Measurements from ENCODE around the gene ZMYND15. TPM values are rescaled to one million over a fixed set of nuclear protein-coding genes. Genes with fewer than 3 reads are reported as not detected.

ZMYND15 gene
- total and polyA plus RNA-seq, 2 donors (not counting 3 experiments of a cell fraction or from before 2014, with no cell fraction given): 0.12 to 0.44 TPM

GRCh38 chr17:4790705-4791088 is 51.1 kb downstream of the ZMYND15 start:
- no peaks in the 10 kb centered on the region for H3K9me3 ChIP-seq (replicated peaks; ENCODE audit: control insufficient read depth, insufficient read depth, low read length)
- H3K9me1 ChIP-seq (replicated peaks; ENCODE audit: control insufficient read depth, extremely low read depth, insufficient read depth, low read length): no peaks in the 10 kb centered on the region
- no peak overlapping the region for H3K27ac ChIP-seq (ENCODE audit: insufficient read depth, low read depth, low read length)
- dilution Hi-C loops (cut with MboI; ENCODE audit: extremely low pct_ligation_motif_present, low sequenced_read_pairs) (no loop called here), intact Hi-C loops (cut with micrococcal nuclease) (loop anchor here (1.0 kb wide), 2 partner anchors 45 to 59 kb away; partner anchors contain the start of gene MED11)
- DNase-seq (ENCODE audit: low read depth, low spot score) (no peak), FAIRE-seq (no peak)
- no peak for TF ChIP-seq FOS (IDR thresholded peaks at IDR 0.05; ENCODE audit: borderline replicate concordance, insufficient read depth, low read length)
- TF ChIP-seq JUN (IDR thresholded peaks at IDR 0.05; ENCODE audit: borderline replicate concordance, insufficient read depth, insufficient read length, low read depth): no peak
- no peak for TF ChIP-seq EZH2 (IDR thresholded peaks at IDR 0.05; ENCODE audit: borderline replicate concordance, low read depth, low read length, severe bottlenecking)
- TF ChIP-seq CTCF (IDR thresholded peaks at IDR 0.05; ENCODE audit: extremely low read depth in 1 of 2, insufficient read depth in 1 of 2, low read depth in 1 of 2, low read length in 2 of 2): no peak
- TF ChIP-seq MYC (IDR thresholded peaks at IDR 0.05; ENCODE audit: low read depth, low read length): no peak
- no peak for TF ChIP-seq GATA2 (IDR thresholded peaks at IDR 0.05; ENCODE audit: insufficient read depth, insufficient read length, low read depth, low read length)
- TF ChIP-seq, protein P1, sequence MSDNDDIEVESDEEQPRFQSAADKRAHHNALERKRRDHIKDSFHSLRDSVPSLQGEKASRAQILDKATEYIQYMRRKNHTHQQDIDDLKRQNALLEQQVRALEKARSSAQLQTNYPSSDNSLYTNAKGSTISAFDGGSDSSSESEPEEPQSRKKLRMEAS (IDR thresholded peaks at IDR 0.05; ENCODE audit: insufficient read depth, insufficient read length): no peak
- TF ChIP-seq POLR2AphosphoS5 (IDR thresholded peaks at IDR 0.05; ENCODE audit: insufficient read depth, low read depth, low read length): no peak
- H4K20me1 ChIP-seq (replicated peaks; ENCODE audit: control insufficient read depth, extremely low read depth, insufficient read depth, low read length): no peaks in the 10 kb centered on the region
- H3K4me3 ChIP-seq (replicated peaks in 1 of 3; ENCODE audit: insufficient read depth in 1 of 3, low read depth in 1 of 3, low read length in 3 of 3): peak overlapping the region in 2 of 3 experiments; percentile 10 to 65
- no peaks in the 10 kb centered on the region for H3K36me3 ChIP-seq (ENCODE audit: control insufficient read depth in 2 of 2, extremely low read depth in 1 of 2, insufficient read depth in 2 of 2, low read length in 2 of 2)
- ChIA-PET POLR2A (interaction anchor here (0.6 to 0.7 kb wide), 2 partner anchors 12 to 81 kb away, joined by 3 read pairs; partner anchors contain the start of gene ARRB2), CTCF (interaction anchor here (0.6 to 5.9 kb wide), 32 partner anchors 9 to 226 kb away, joined by 3 to 65 read pairs (median 6); partner anchors contain the start of genes ARRB2, C17orf107, CHRNE and MED11)
- no TSS peak for BruUV-seq (replicated peaks)
- H2AFZ ChIP-seq (ENCODE audit: low read depth, low read length): peak overlapping the region; percentile 35
- H3K4me2 ChIP-seq (ENCODE audit: insufficient read depth, low read length): peak overlapping the region; percentile 6
- peaks cover 0 to under 1% of the 10 kb centered on the region in 2 experiments for H3K27me3 ChIP-seq (ENCODE audit: control insufficient read depth in 2 of 2, insufficient read depth in 2 of 2, low read length in 2 of 2)
- H3K79me2 ChIP-seq (ENCODE audit: control insufficient read depth, insufficient read depth, low read length): no peaks in the 10 kb centered on the region
- H3K4me1 ChIP-seq (ENCODE audit: control insufficient read depth, extremely low read depth, insufficient read depth, low read length): peaks cover 19% of the 10 kb centered on the region
- no peak overlapping the region for H3K9ac ChIP-seq (replicated peaks; ENCODE audit: extremely low read depth, insufficient read depth, low read length)
